Brain pericyte (primary cell): ENCODE results near the gene OPN5.

Experiments used
- DNase-seq: peaks from one replicate; pipeline ENCODE4 v3.0.0-alpha.2; 2012; ENCODE audit warnings: low read depth, low spot score

OPN5 gene

DNA sequence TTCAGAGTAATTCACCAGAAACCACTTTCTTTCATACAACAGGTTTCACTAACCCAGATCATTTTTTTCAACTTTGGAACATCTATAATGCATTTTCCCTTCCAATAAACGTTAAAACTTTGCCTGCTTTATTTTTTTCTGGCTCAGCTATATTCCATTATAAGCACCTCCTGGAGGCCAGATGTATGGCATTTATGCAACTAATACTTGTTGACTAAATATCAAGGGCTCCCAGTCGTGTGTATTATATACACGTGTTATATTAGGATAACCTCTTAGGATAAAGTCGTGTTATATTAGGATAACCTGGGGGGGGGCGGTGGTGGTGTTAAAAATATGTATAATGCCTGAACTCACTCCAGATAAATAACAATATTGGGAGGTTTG is 6.7 kb downstream of the OPN5 start:
- no peak for DNase-seq

DNA sequence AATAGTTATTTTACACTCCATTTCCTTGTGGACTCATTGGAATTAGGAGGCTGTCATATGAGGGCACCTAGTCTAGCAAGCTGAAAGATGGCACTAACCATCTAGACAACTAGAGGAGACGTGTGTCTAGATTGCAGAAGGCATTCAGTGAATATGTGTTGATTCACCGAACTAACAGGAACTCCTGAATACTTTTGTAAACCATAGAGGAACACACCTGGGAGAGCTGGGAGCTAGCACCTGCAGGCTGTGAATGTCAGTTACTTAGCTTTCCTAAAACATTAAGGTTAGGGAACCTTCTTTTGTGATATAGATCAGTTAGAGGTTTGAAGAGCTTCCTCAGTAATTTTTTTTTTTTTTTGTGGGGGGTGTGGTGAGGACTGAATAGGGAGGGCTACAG is 7.7 kb downstream of the OPN5 start:
- DNase-seq = no peak

- no peak for DNase-seq
Measured at GRCh38 chr6:47792216-47792733, 10.4 kb downstream of the OPN5 start.

DNA sequence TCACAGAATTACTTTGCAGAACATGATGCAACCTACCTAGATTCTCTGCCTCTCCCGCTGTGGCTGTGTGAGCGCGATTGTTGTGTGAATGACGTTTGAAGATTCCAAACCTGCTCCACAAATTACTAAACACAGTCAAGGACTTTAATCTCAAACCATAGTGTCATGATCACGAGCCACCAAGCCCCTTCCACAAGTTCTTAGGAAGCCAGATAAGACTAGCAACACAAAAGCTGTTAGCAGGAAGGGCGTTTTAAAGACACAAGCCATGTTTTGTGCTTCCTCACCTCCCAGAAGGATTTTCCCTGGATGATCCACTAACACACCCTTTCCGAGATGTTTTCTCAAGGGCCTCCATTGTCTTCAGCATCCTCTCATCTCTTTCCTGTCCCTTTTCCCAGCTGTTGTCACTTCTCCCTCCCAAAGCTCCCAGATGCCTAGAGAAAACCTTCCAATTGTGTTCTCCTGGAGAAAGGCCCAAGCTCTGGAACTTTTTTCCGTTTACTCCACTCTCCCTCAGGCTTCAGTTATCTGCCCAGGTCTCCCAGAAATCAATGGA is 12.8 kb downstream of the OPN5 start:
- DNase-seq = no peak

GRCh38 chr6:47801984-47802383 is 20.2 kb downstream of the OPN5 start:
- no peak for DNase-seq

DNA sequence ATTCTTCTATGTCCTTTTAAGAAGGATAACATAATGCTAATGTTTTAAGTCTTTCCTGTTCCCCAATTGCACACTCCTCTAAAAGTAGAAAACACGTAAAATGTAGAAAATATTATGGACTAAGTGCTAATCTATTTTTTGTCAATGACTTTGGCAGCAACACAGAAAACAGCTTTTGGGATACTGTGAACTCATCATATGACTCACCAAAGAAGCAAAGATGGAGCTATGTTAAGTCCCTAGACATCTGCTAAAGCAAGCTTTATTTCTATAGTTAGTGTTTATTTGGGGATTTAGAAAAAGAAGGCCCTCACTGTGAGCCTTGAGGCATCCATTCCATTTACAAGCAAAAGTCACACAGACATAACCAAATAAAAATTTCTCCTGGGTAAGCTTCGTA is 23.0 kb downstream of the OPN5 start:
- DNase-seq = no peak

DNA sequence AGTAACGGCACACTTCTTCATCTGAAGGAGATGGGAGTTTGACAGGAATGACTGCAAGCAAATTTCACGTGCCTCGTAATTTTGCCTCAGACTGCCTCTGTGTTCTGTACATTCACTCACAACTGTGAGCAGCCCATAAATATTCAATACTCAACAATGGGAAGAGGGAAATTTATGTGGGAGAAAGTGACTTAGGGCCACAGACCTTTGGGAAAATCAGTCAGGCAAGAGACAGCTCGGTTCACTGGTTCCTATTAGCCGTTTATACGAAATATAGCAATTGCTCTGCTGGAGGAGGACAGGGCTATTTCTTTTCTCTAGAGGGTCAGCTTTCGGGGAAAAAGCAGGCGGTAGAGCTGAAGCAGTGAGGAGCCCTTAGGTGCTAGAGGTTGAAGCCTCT is 28.0 kb downstream of the OPN5 start:
- DNase-seq = no peak

- DNase-seq = no peak
Measured at GRCh38 chr6:47810885-47811284, 29.1 kb downstream of the OPN5 start.

- DNase-seq = no peak
Measured at GRCh38 chr6:47811443-47811842, 29.6 kb downstream of the OPN5 start.

- no peak for DNase-seq
Measured at GRCh38 chr6:47817749-47818148, 35.9 kb downstream of the OPN5 start.

GRCh38 chr6:47819461-47819860 is 37.6 kb downstream of the OPN5 start:
- no peak for DNase-seq

- DNase-seq = no peak
Measured at GRCh38 chr6:47822856-47823554, 41.2 kb downstream of the OPN5 start.

DNA sequence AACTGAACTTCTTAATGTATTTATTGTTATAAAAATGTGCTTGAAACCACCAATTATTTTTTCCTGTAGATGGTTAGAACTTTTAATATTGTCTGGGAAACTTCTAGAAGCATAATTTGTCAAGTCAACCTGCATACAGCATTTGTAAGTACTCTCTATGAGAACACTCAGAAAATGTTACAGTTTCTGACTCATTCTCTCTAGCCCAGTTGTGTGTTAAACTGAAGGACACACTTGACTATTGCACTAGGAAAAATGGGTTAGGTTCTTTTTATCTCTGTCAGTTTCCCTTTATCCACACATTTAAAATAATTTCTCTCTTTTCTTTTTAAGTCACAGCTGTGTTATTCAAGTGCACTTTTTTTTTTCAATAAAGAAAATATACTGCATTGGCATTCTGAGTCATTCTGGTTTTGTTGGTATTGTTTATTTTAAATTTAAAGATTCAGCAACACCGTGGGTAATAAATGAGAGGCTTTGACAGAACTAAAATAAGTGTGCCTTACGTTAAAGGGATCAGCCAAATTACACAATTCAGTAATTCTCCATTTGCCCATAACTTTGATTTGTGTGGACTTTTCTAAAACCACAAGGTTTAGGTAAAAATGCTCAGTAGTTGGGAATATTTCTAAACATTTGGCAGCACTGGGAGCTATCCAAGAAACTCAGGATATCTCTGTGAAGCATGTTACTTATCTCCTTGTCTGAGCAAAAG is 50.7 kb downstream of the OPN5 start:
- DNase-seq = no peak

- DNase-seq = no peak
Measured at GRCh38 chr6:47834196-47834595, 52.4 kb downstream of the OPN5 start.

- DNase-seq = no peak
Measured at GRCh38 chr6:47836046-47836445, 54.2 kb downstream of the OPN5 start.

DNA sequence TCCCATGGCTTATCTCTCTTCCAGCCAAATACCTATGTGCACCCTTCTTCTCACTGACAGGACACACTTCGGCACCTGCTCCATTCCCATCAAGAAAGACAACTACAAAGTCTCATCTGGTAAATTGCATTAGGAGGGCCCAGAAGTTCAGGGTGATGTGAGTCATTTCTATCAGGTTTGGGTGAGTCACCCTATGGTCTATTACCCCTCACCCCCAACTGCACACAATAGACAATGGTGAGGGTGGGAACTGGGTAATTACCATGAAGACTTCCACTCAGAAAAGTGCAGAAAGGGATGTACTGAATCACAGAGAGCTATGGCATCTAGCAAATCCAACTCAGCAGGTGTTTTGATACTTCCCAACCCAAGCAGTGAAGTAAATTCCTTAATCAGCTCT is 54.8 kb downstream of the OPN5 start:
- no peak for DNase-seq

DNA sequence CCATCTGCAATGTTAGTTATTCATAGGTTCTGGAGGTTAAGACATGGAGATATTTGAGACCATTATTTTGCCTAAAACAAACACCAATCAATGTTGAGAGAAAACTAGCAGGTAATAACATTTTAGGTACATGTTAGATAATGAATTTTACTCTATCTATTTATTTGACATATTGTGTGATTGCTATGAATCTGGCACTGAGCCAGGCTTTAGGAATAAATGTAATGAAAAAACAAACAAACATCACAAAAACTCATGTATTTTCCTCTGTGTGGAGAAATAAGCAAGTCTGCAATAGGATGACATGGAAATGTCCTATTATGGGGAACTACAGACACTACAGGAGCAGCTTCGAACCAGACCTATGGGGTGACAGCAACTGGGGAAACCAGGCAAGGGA is 57.8 kb downstream of the OPN5 start:
- DNase-seq = no peak

- no peak for DNase-seq
Measured at GRCh38 chr6:47844881-47845280, 63.0 kb downstream of the OPN5 start.

DNA sequence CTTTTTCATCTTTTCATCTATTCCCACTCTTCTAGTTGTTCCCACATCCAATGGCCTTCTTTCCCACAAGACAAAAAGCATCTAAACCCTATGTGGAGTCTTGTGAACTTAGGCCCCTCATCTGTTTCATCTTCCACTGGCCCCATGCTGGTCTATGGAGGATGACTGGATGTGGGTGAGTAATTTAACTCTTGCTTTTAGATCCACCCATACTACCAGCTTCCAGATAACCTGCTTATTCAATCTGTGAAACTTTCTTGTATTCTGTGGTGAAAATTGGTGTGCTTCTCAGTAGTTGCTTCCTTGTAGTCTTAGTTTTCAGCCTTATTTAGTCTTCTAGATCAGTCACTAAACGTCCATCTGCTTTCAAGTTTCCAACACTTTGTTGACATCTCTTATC is 64.9 kb downstream of the OPN5 start:
- no peak for DNase-seq

DNA sequence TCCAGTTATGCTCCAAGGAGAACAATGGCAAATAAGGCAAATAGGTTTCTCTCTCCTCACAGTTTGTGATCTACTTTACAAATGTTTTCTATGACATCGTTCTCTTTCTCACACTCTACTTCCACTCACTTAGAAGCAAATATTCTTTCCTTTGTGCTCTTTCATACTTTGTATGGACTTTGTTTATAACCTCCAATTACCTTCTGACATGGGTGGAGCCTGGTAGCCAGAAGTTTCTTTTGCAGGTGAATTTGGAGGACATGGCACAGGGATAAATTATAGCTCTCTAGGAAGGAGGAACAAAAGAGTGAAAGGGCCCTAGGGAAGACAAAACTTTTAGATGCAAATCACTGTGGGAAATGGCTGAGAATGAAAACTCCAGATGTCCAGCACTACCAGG is 69.3 kb downstream of the OPN5 start:
- DNase-seq = no peak

DNA sequence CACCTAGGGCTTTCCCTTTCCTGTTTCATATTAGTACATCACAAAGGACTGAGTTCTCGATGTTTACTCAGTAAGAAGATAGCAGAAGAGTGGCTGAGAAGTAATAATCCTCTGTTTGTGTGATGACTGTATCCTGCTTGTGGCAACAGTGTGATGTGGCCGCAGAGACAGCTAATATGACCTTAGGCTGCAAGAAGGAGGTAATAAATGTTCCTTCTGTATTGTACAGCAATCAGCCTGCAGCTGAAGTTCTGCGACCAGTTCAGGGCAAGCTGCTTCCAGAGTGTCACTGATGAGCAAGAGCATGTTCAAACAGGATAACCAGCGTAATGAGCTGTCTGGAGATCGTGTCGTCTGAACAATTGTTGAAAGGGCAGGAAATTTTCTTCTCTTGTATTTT is 70.9 kb downstream of the OPN5 start:
- no peak for DNase-seq

- DNase-seq = no peak
Measured at GRCh38 chr6:47853766-47854165, 71.9 kb downstream of the OPN5 start.

- no peak for DNase-seq
Measured at GRCh38 chr6:47854971-47855370, 73.1 kb downstream of the OPN5 start.
